CD4-positive, alpha-beta T cell treated with Interleukin-6 at 100 ng/mL for 8 hours (primary cell): ENCODE data around the gene FDXR.
"Not testable (repeated sequence)": the region's sequence is repeated elsewhere in the genome, so short reads cannot be mapped to it uniquely, and the experiment has no call there.

Experiments used
- DNase-seq: peaks from one replicate; pipeline ENCODE4 v3.0.0-alpha.2; 2020; ENCODE audit warnings: mixed read lengths, low spot score

FDXR gene, protein sequence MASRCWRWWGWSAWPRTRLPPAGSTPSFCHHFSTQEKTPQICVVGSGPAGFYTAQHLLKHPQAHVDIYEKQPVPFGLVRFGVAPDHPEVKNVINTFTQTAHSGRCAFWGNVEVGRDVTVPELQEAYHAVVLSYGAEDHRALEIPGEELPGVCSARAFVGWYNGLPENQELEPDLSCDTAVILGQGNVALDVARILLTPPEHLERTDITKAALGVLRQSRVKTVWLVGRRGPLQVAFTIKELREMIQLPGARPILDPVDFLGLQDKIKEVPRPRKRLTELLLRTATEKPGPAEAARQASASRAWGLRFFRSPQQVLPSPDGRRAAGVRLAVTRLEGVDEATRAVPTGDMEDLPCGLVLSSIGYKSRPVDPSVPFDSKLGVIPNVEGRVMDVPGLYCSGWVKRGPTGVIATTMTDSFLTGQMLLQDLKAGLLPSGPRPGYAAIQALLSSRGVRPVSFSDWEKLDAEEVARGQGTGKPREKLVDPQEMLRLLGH

DNA sequence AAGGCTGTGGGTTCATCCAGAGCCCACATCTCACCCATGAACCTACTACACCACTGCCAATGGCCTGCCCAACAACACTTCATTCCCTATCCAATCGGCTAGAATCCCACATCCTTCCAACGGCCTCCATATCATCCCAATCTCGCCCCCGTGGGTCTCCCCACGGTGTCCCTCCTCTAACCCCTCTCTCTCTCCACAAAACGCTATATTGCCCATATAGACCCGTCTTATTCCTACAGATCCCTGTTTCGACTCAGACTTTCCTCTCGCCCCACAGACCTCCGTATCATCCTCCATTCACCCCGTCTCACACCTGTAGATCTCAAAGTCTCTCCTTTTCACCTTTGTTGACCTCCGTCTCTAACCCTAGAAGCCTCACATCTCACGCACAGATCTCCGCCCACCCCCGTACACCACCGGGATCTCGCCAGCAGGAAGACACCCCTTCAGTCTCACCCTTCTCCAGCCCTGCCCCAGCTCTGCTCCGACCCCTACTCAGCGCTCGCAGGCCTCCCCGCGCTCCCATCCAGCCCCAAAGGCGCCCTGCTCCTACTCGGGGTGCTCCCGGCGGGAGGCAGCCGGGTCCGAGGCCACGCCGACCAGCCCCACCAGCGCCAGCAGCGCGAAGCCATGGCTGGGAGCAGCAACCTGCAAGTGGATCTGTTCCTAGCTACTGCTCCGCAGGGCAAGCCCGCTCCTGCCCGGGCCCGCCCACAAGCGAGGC, at the start of gene FDXR:
FDXR (minus strand) TSS at position 682 of the 724 bp plus-strand sequence; CDS start at position 632, 50 bp downstream.
- DNase-seq: no peak

DNA sequence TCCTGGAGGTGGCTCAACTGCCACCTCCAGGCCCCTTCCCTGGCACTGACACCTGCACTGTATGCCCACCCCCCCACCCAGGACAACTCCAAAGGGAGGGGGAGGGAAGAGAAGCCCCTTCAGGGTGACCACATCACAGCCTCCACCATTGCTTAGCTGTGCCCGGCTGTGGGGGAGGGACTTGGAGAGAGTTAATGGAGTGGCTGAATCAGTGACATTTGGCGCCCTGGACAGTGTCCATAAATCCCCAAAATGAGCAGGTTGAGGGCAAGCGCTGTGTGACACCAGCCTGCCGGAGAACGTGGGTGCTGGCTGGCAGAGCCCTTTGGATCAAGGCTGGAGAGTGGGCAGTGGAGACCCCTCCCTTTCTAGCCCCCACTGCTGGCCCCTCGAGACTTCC, 49.4 kb upstream of the FDXR start:
- DNase-seq: no peak

DNA sequence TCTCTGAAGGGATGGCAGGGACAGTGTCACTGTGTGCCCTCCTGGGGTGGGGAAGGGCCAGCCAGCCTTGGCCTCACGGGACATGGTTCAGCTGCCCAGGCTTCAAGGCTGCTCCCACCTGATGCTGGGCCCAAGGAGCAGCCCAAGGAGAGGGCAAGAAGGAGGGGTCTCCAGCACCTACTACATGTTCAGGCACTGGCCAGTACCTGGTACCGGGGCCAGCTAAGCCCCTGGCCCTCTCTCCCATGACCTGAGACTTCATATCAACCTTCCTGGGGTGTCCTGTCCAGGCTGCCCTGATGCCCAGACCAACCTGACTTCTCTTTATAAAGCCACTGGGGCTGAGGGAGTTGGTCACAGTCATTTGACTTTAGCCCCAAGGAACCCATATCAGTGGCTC, 49.0 kb upstream of the FDXR start:
- no peak for DNase-seq

DNA sequence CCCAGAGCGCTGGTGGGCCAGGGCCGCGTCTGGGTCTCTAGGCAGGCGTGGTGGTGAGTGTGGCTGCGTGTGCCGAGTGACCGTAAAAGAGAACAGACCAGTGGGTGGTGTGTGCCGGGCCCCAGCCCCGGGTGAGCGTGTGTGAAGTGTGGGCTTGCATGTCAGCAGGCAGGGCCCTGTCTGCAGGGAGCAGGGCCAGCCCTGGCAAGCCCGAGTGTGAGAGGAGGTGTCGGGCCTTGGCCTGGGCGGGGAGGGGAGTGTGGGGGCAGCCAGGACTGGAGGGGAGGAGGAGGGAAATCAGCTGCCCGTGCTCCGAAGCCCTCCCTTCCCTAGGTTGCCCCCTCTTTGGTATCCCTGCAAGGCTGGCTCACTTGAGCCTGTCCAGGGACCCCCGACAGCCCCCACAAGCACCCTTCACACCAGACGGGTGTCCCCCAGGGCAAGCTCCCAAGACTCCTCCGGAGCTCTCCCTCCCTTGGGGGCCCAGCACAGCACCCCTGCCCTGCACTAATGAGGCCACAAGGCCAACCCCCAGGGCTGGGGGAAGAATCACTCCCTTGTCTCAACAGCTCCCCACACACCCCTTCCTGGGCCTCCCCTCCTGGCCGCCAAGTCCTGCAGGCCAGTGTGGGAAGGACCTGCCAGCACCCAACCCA, 48.4 kb upstream of the FDXR start:
- DNase-seq: no peak

DNA sequence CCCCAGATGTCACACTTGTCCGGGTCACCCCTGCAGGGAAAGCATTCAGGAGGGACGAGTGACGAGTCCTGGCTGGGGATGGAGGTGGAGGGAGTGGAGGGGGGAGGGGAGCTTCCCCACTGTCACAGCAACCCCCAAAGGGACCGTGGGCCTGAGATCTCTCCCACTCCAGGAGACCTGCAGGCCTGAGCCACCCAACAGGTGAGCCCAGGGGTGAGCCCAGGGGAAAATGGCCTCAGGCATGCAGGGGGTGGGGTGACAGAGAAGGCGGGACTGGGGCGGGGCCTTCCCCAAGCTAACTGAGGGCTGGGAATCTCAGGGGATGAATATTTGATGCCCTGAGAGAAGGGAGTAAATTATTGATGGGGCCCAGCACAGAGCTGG, 47.8 kb upstream of the FDXR start:
- DNase-seq: no peak

DNA sequence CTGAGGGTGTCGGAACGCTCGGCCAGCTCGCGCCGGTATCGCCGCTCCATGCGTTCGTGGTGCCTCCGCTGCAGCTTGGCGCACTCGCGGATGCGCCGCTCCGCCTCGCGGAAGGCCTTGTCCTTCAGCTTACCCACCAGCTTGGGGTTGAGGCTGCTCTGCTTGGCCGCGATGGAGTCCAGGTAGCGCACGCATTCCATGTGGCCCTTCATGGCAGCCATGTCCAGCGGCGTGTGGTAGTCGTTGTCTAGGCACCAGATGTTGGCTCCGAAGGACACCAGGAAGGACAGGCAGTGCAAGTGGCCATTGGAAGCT, 47.5 kb upstream of the FDXR start:
- DNase-seq: no peak

DNA sequence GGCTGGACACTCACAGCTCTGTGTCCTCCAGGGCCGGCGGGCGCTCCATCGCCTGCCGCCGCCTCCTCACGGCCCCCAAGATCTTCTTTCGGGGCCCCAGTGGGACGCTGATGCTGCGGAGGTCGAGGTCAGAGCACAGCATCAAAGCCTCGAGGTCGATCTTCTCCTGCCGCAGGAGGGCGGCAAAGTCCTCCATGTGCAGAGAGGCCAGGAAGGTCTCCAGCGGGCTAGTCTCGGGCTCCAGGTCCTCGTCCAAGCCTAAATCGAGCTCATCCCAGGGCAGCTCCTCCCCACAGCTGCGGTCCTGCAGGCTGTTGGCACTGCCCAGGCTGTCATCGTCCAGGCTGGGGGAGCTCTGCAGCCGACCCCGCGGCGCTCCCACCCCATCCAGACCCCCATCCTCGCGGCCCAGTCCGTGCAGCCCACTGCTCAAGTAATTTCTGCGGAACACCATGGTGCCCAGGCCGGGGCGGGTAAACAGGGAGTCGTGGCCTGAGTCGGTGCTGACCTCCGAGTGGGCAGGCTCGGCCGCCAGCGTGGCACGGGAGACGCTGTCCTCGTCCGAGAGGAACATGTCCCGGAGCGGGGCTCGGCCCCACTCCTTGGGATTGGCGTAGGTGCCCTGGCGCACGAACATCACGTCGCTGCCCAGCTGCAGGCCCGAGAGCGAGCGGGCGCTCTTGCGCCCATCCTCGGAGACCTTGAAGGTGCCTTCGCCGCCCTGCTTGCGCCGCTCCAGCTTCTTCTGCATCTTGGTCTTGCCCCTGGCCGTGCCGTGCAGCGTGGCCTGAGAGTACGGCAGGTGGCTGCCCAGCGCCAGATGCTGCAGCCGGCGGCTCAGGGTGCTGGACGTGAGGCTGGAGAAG, 46.9 kb upstream of the FDXR start:
- DNase-seq: no peak

DNA sequence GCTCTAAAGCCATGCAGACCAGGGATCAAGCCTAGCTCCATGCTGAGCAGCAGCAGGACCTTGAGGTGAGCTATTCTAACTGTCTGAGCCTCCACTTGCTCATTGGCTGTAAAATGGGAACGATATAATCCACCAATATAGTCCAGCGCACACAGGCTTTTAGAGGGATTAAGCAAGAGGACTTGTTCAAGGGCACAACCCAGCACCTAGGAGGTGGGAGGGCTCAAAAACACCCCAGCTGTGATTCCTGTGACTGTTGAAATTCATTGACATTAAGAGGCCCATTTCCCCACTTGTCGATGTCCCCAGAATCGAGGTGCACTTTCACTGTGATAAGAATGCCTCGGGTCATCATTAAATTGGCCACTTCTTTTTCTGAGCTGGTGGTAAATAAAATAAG, 46.1 kb upstream of the FDXR start:
- DNase-seq: no peak

DNA sequence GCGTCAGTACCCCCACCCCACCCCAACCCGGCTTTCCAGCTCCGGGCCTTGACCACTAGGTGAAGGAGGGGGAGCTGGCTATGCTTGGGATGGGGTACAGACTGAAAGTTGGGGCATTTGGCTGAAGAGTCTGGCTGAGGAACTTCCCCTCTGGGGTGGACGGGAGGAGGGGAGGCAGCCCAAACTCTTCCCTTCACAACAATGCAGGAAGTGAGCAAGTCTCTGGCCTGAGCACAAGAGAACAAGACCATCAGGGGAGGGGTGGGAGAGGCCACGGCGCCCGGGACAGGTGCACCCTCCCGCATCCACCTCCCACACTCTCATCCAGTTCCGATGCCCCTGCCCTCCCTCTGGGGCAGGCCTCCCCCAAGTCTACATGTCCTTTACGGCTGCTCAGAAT, 44.6 kb upstream of the FDXR start:
- DNase-seq: no peak

DNA sequence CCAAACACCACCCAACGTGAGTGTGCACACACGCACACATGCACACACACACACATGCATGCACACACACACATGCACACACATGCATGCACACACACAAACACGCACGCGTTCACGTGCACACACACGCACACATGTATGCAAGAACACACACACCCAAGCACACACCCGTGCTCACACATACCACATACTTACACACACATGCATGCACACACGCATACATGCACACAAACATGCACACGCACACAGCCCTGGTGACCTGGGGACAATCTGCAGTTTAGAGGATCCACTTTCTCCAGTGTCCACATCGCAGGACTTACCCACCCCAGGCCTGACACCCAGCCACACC, 44.0 kb upstream of the FDXR start:
- DNase-seq: no peak

DNA sequence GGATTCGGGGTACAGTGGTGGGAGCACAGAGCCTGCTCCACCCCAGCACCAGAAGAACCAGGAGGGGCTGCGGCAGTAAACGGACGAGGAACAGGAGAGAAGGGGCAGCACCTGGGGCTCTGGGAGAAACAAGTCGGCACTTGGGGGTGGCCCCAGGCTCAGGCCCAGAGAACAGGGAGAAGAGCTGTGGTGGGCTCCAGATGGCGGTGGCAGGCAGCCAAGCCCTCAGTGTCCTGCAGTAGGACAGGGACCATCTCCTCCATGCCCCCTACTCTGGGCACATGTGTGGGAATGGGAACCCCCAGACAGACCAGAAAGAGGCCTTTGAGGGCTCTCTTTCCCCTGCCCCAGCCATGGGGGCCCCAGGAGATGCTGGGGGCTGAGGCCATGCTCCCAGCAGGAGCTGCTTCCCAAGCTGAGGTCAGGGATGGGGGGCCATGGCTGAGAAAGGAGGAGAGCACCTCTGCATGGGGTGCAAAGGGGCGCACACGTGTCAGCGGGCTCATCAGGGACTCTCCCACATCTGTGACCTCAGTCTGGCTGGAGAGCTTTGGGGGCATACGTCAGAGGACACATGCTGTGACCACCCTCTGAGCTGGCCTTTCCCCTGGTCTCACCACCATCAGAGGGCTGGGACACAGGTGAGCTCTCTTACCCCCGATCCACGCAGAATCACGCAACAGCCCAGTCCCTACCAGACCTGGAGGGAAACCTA, 43.5 kb upstream of the FDXR start:
- no peak for DNase-seq

DNA sequence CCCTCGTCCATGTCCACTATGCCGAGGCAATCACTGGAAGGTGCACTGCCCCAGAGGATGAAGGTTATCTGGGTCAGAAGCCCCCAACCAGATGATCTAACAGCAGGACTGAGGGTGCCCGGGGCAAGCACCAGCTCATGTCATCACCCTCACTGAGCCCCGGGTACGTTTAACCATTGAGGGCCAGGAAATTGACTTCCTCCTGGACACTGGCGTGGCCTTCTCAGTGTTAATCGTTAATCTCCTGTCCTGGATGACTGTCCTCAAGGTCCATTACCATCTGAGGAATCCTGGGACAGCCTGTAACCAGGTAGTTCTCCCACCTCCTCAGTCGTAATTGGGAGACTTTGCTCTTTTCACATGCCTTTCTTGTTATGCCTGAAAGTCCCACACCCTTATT, 38.6 kb upstream of the FDXR start:
- not testable (repeated sequence) for DNase-seq

DNA sequence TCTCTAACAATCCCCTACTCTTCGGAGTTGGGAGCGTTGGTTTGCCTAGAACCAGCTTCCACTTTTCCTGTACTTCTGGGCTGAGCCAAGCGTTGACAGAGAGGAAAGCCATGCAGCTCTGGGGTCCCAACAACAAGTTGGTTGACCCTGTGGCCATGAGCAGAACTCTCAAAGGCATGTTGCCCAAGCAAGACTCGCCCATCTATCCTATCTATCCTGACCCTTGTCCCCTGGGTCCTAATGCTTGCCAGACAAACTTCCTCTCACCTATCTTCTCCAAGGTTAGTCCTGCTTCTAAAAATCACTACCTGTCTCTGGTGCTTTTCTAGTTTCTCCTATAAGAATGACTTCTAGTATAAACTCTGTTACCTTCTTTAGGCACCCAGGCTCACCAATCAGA, 36.3 kb upstream of the FDXR start:
- DNase-seq: not testable (repeated sequence)

DNA sequence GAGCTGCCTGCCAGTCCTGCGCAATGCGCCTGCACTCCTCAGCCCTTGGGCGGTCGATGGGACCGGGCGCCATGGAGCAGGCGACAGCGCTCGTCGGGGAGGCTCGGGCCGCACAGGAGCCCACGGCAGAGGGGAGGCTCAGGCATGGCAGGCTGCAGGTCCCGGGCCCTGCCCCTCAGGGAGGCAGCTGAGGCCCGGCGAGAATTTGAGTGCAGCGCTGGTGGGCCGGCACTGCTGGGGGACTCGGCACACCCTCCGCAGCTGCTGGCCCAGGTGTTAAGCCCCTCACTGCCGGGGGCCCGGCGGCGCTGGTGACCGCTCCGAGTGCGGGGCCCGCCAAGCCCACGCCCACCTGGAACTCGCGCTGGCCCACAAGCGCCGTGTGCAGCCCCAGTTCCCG, 34.2 kb upstream of the FDXR start:
- DNase-seq: no peak

DNA sequence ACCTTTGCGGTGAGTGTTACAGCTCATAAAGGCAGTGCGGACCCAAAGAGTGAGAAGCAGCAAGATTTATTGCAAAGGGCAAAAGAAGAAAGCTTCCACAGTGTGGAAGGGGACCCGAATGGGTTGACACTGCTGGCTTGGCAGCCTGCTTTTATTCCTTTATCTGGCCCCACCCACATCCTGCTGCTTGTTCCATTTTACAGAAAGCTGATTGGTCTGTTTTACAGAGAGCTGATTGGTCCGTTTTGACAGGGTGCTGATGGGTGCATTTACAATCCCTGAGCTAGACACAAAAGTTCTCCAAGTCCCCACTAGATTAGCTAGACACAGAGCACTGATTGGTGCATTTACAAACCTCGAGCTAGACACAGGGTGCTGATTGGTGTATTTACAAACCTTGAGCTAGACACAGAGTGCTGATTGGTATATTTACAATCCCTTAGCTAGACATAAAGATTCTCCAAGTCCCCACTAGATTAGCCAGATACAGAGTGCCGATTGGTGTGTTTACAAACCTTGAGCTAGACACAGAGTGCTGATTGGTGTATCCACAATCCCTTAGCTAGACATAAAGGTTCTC, 33.5 kb upstream of the FDXR start:
- not testable (repeated sequence) for DNase-seq

DNA sequence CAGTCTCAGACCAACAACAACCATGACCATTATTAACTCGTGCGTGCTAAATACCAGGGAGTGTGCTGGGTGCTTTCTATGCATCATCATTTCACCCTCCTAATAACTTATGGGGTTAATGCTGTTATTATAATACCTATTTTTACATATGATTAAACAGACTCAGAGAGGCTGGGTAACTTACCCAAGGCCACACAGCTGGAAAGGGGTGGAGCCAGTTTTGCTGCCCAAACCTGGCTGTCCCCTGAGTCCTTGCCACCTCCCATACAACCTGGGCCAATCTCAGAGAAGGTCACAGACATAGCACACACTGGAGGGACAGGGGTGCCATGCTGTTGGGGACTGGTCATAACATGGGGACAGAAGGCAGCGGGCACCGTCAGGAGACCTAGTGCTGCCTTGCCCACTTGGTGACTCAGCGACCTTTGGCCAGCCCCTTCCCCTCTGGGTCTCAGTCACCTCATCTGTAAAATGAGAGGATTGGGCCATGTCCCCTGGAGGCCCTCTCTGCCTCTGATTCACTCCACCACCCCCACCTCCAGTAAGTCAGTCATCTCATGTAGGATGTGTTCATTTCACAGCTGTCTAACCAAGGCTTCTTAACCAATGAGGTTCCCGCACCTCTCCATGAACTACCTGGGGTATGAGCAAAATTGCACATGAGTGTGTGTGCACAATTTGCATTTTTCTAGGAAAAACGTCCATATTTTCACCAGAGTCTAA, 32.1 kb upstream of the FDXR start:
- no peak for DNase-seq

DNA sequence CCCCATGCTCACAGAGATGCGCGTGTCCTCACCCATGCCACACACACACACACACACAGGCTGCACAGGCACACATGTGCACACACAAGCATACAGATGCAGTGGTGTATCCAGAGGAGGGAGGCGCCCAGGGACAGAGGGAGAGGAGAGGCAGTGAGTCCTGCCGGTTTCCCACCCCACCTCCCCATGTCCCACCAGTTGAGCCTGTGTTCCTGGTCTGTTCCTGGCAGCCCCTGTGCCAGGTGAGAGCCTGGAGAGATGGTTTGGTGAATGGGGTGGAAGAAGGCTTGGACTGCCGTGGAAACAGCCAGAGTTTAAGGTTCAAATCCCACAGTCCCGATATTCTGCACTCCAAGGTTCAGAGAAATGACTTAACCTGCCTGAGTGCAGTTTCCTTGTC, 30.9 kb upstream of the FDXR start:
- DNase-seq: no peak

DNA sequence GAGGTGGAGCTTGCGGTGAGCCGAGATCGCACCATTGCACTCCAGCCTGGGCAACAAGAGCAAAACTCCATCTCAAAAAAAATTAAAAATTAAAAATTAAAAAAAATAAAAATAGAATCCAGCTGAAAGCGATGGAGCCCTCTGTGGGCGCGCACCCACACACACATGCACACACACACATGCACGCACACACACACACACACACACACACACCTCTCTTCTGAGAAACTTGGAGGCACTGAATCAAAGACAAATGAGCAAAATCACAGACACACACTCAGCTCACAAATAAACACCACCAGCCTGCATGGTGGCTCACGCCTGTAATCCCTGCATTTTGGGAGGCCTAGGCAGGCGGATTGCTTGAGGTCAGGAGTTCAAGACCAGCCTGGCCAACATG, 30.2 kb upstream of the FDXR start:
- DNase-seq: no peak

DNA sequence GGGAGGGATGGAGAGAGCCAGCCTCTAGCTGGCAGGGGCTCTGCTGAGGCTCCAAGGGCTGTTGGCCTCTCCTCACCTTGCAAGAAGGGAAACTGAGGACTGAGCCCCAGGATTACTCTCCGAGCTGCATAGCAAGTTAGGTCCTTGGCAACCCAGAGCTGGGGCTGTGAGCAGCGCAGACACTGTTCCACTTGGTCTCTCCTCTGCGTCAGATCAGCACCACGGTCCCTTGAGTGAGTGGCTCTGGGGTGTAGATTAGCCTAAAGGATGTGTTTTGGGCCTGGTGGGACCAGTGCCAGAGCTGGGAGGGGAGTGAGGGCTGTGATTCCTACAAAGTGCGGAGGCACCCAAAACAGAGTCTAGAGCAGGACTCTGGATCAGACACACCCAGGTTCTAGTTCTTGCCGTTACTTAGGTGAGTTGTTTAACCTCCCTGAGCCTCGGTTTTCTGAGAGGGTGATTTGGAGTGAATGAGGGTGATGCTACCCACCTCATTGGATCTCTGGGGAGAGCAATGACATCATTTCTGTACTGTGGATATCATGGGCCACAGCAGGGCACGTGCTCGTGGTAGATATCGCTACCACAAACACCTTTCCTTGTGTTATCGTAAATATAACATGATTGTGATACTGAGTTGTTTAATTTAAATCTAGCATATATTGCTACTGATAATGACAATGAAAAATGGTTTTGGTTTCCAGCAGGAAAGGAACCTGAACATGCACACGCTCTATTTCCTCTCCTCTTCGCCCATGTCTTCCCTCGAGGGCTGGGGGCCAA, 28.8 kb upstream of the FDXR start:
- no peak for DNase-seq

DNA sequence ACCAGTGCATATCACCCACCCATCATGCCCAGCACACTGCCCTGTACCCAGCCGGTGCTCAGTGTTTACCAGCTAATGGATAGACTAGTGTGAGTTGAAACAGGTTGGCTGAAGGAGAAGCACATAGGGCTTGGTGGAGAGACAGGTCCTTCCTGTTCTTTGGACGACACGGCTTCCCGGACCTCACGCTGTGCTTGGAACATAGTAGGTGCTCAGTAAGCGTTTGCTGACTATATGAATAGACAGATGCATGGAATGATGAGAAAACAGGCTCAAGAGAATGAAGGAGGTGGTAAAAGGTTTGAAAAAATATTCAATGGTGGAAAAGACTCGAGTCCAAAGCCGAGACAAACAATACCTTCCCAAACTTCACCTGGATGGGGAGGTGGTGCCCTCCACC, 27.4 kb upstream of the FDXR start:
- no peak for DNase-seq
